Measurements from ENCODE around the gene GFY.

GRCh38 chr19:49459388-49459787 is 34.2 kb downstream of the GFY start:
- TF ChIP-seq CTCF (IDR thresholded peaks at IDR 0.05) = no peak
- TF ChIP-seq POLR2A (IDR thresholded peaks at IDR 0.05) = no peak

All from adrenal gland (tissue), 5 donors.